ENCODE data around the gene HSPB2. TPM values are rescaled to one million over a fixed set of nuclear protein-coding genes. Genes with fewer than 3 reads are reported as not detected.

The HSPB2 gene
- total and polyA plus RNA-seq, 2 donors (not counting 1 experiment from before 2014, with no cell fraction given): not detected

GRCh38 chr11:111944139-111944538 lies 31.6 kb downstream of the HSPB2 start:
- Mint-ChIP-seq H3K4me1 (peaks cover 13% of the 10 kb centered on the region), H3K27me3 (no peaks in the 10 kb centered on the region), H3K4me3 (no peak overlapping the region), H3K27ac (no peak overlapping the region), H3K9me3 (ENCODE audit: insufficient read depth) (no peaks in the 10 kb centered on the region)
- 70% methylated on average over 1 of the region's 3 CpGs for WGBS (ENCODE audit: insufficient coverage)
- Histone ChIP-seq H3K9ac (ENCODE audit: low read length) (no peak overlapping the region), H3K27me3 (replicated peaks in 1 of 4; ENCODE audit: control extremely low read depth in 1 of 4, control insufficient read depth in 3 of 4, insufficient read depth in 4 of 4, low read length in 3 of 4) (no peaks in the 10 kb centered on the region), H3K36me3 (replicated peaks in 1 of 2; ENCODE audit: control extremely low read depth in 1 of 2, control insufficient read depth in 1 of 2, extremely low read depth in 1 of 2, insufficient read depth in 2 of 2, low read length in 1 of 2) (no peaks in the 10 kb centered on the region), H3K4me2 (replicated peaks; ENCODE audit: low read depth, low read length, poor library complexity, severe bottlenecking) (no peak overlapping the region), H3K27ac (ENCODE audit: low read length in 2 of 2) (no peak overlapping the region), H2AFZ (ENCODE audit: insufficient read depth, low read depth, low read length, poor library complexity, severe bottlenecking) (no peak overlapping the region), H4K20me1 (ENCODE audit: control insufficient read depth, insufficient read depth, low read length, poor library complexity, severe bottlenecking) (no peaks in the 10 kb centered on the region), H3K4me1 (ENCODE audit: control insufficient read depth in 2 of 2, insufficient read depth in 2 of 2, low read length in 2 of 2) (peaks cover 10 to 12% of the 10 kb centered on the region in 2 donors), H3K4me3 (ENCODE audit: control extremely low read depth in 1 of 5, extremely low read depth in 1 of 5, insufficient read depth in 1 of 5, low read depth in 2 of 5, low read length in 4 of 5) (no peak overlapping the region), H3K9me3 (ENCODE audit: control extremely low read depth in 1 of 3, control insufficient read depth in 2 of 3, insufficient read depth in 1 of 3, low read length in 2 of 3) (no peaks in the 10 kb centered on the region), H3K79me2 (ENCODE audit: control insufficient read depth, insufficient read depth, low read length) (no peaks in the 10 kb centered on the region)
- DNase-seq (no peak), ATAC-seq (ENCODE audit: low read depth) (no peak)
- ChIA-PET CTCF (interaction anchor here (0.9 to 2.6 kb wide), 2 partner anchors 8 to 13 kb away, joined by 3 to 7 read pairs; no protein-coding TSS in a partner anchor), POLR2A (interaction anchor here (0.5 kb wide), 1 partner anchor 112 kb away, joined by 3 read pairs; no protein-coding TSS in a partner anchor)
- intact Hi-C loops (cut with micrococcal nuclease): no loop called here
- no peak for TF ChIP-seq EZH2 (IDR thresholded peaks at IDR 0.05; ENCODE audit: borderline replicate concordance, insufficient read depth, low read depth, low read length, poor library complexity, severe bottlenecking)
- TF ChIP-seq CTCF (IDR thresholded peaks at IDR 0.05): no peak

- ATAC-seq (ENCODE audit: low read depth) (no peak), DNase-seq (no peak)
- Histone ChIP-seq H3K27ac (ENCODE audit: low read length in 2 of 2) (no peak overlapping the region), H4K20me1 (ENCODE audit: control insufficient read depth, insufficient read depth, low read length, poor library complexity, severe bottlenecking) (no peaks in the 10 kb centered on the region), H3K9ac (ENCODE audit: low read length) (no peak overlapping the region), H3K4me1 (ENCODE audit: control insufficient read depth in 2 of 2, insufficient read depth in 2 of 2, low read length in 2 of 2) (peaks cover 10 to 12% of the 10 kb centered on the region in 2 donors), H3K9me3 (ENCODE audit: control extremely low read depth in 1 of 3, control insufficient read depth in 2 of 3, insufficient read depth in 1 of 3, low read length in 2 of 3) (no peaks in the 10 kb centered on the region), H2AFZ (ENCODE audit: insufficient read depth, low read depth, low read length, poor library complexity, severe bottlenecking) (no peak overlapping the region), H3K4me3 (ENCODE audit: control extremely low read depth in 1 of 5, extremely low read depth in 1 of 5, insufficient read depth in 1 of 5, low read depth in 2 of 5, low read length in 4 of 5) (no peak overlapping the region), H3K4me2 (replicated peaks; ENCODE audit: low read depth, low read length, poor library complexity, severe bottlenecking) (no peak overlapping the region), H3K79me2 (ENCODE audit: control insufficient read depth, insufficient read depth, low read length) (no peaks in the 10 kb centered on the region), H3K36me3 (replicated peaks in 1 of 2; ENCODE audit: control extremely low read depth in 1 of 2, control insufficient read depth in 1 of 2, extremely low read depth in 1 of 2, insufficient read depth in 2 of 2, low read length in 1 of 2) (no peaks in the 10 kb centered on the region), H3K27me3 (replicated peaks in 1 of 4; ENCODE audit: control extremely low read depth in 1 of 4, control insufficient read depth in 3 of 4, insufficient read depth in 4 of 4, low read length in 3 of 4) (no peaks in the 10 kb centered on the region)
- Mint-ChIP-seq H3K4me3 (no peak overlapping the region), H3K4me1 (peaks cover 10% of the 10 kb centered on the region), H3K27me3 (no peaks in the 10 kb centered on the region), H3K27ac (no peak overlapping the region), H3K9me3 (ENCODE audit: insufficient read depth) (no peaks in the 10 kb centered on the region)
- WGBS (ENCODE audit: insufficient coverage): 95% methylated on average over 4 of the region's 5 CpGs
- intact Hi-C loops (cut with micrococcal nuclease): no loop called here
- POLR2A ChIA-PET: interaction anchor here (0.5 kb wide), 1 partner anchor 111 kb away, joined by 3 read pairs; no protein-coding TSS in a partner anchor
- no peak for TF ChIP-seq EZH2 (IDR thresholded peaks at IDR 0.05; ENCODE audit: borderline replicate concordance, insufficient read depth, low read depth, low read length, poor library complexity, severe bottlenecking)
- CTCF ChIA-PET: interaction anchor here (0.9 to 2.6 kb wide), 2 partner anchors 9 to 13 kb away, joined by 3 to 7 read pairs; no protein-coding TSS in a partner anchor
Observed at GRCh38 chr11:111944651-111945051, 32.1 kb downstream of the HSPB2 start.
